HL-60 (cell line): ENCODE measurements around the gene SLC7A10.

ENCODE experiments used
- DNase-seq, 2 experiments: peaks; one replicate each; pipeline ENCODE4 v3.0.0-alpha.2; 2010 to 2020; ENCODE audit warnings: low read depth in 1 of 2, low spot score in 1 of 2
- H3K27ac ChIP-seq: fragments of 250-450 bp; sonication (Bioruptor Pico); replicated peaks from 2 replicates; pipeline ENCODE4 v1.5.1; 2020; ENCODE audit warnings: mild to moderate bottlenecking, moderate library complexity
- H3K27me3 ChIP-seq: fragments of 250-450 bp; sonication (Bioruptor Pico); 2 replicates; pipeline ENCODE4 v1.5.1; 2021; ENCODE audit warnings: mild to moderate bottlenecking, moderate library complexity; ENCODE audit not compliant: insufficient read depth, poor library complexity, severe bottlenecking
- H3K4me3 ChIP-seq: replicated peaks from 2 replicates; pipeline ENCODE4 v1.5.1; 2011; ENCODE audit warnings: mild to moderate bottlenecking, control low read depth, low read length; ENCODE audit not compliant: insufficient read depth
- GABPA ChIP-seq: IDR thresholded peaks from 2 replicates; pipeline ENCODE4 v1.6.1; 2012; ENCODE audit warnings: low read depth
- POLR2AphosphoS5 ChIP-seq: IDR thresholded peaks from 2 replicates; pipeline ENCODE4 v1.6.1; 2012; ENCODE audit warnings: low read depth
- SPI1 ChIP-seq: IDR thresholded peaks from 2 replicates; pipeline ENCODE4 v1.6.1; 2012; ENCODE audit warnings: low read depth, mild to moderate bottlenecking, borderline replicate concordance
- TF ChIP-seq, protein P1 (sequence below): IDR thresholded peaks from 2 replicates; pipeline ENCODE4 v1.6.1; 2012; ENCODE audit warnings: low read depth; ENCODE audit not compliant: insufficient replicate concordance
- TF ChIP-seq, protein P2 (sequence below): IDR thresholded peaks from one replicate; pipeline ENCODE4 v1.5.1; 2011; ENCODE audit warnings: low read length, control low read depth, inconsistent platforms; ENCODE audit not compliant: insufficient read depth

Gene SLC7A10

DNA sequence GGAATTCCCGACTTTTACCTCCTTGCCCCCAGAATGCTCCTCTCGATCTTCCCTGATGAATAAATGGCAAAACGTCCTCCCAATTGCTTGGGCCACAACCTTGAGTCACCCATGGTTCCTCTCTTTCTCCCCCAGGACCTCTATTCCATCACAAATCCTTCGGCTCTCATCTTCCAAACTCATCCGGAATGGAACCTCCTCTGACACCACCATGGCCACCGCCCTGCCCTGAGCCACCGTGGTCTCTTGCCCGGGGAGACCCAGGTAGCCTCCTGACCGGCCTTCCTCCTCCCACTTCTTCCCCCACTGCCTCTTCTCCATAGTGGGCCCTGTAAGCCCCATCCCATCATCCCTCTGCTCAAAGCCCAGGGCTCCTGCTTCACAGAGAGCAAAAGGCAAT lies 4.9 kb downstream of the SLC7A10 start:
- TF ChIP-seq SPI1: no peak
- TF ChIP-seq, protein P1, sequence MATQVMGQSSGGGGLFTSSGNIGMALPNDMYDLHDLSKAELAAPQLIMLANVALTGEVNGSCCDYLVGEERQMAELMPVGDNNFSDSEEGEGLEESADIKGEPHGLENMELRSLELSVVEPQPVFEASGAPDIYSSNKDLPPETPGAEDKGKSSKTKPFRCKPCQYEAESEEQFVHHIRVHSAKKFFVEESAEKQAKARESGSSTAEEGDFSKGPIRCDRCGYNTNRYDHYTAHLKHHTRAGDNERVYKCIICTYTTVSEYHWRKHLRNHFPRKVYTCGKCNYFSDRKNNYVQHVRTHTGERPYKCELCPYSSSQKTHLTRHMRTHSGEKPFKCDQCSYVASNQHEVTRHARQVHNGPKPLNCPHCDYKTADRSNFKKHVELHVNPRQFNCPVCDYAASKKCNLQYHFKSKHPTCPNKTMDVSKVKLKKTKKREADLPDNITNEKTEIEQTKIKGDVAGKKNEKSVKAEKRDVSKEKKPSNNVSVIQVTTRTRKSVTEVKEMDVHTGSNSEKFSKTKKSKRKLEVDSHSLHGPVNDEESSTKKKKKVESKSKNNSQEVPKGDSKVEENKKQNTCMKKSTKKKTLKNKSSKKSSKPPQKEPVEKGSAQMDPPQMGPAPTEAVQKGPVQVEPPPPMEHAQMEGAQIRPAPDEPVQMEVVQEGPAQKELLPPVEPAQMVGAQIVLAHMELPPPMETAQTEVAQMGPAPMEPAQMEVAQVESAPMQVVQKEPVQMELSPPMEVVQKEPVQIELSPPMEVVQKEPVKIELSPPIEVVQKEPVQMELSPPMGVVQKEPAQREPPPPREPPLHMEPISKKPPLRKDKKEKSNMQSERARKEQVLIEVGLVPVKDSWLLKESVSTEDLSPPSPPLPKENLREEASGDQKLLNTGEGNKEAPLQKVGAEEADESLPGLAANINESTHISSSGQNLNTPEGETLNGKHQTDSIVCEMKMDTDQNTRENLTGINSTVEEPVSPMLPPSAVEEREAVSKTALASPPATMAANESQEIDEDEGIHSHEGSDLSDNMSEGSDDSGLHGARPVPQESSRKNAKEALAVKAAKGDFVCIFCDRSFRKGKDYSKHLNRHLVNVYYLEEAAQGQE: no peak
- TF ChIP-seq GABPA: no peak
- TF ChIP-seq, protein P2, sequence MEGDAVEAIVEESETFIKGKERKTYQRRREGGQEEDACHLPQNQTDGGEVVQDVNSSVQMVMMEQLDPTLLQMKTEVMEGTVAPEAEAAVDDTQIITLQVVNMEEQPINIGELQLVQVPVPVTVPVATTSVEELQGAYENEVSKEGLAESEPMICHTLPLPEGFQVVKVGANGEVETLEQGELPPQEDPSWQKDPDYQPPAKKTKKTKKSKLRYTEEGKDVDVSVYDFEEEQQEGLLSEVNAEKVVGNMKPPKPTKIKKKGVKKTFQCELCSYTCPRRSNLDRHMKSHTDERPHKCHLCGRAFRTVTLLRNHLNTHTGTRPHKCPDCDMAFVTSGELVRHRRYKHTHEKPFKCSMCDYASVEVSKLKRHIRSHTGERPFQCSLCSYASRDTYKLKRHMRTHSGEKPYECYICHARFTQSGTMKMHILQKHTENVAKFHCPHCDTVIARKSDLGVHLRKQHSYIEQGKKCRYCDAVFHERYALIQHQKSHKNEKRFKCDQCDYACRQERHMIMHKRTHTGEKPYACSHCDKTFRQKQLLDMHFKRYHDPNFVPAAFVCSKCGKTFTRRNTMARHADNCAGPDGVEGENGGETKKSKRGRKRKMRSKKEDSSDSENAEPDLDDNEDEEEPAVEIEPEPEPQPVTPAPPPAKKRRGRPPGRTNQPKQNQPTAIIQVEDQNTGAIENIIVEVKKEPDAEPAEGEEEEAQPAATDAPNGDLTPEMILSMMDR: no peak
- TF ChIP-seq POLR2AphosphoS5: no peak
- Histone ChIP-seq H3K27ac (no peak overlapping the region), H3K4me3 (no peak overlapping the region), H3K27me3 (peaks cover 9% of the 10 kb centered on the region)
- no peak for DNase-seq

DNA sequence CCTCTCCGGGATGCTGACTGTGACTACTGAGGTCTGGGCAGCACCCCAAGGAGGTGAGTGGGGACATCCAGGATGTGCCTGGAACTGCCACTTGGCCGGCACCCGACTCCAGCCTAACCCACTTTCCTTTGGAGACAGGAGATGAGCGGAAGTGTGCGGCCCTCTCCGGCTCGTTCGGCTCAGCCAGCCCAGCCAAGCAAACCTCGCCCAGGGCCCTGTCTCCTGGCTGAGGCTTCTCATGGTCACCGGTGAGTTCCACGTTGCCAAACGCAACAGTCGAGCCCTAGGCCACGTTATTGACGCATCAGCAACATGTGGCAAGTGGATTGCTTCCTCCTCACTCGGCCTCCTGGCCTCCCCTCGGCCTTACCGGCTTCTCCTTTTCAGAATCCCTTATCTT lies 5.5 kb downstream of the SLC7A10 start:
- peaks cover 6% of the 10 kb centered on the region for H3K27me3 ChIP-seq
- no peak for DNase-seq
- no peak overlapping the region for H3K27ac ChIP-seq
- TF ChIP-seq, protein P2: no peak
- TF ChIP-seq GABPA: no peak
- TF ChIP-seq SPI1: no peak
- TF ChIP-seq, protein P1: no peak
- no peak for TF ChIP-seq POLR2AphosphoS5
- H3K4me3 ChIP-seq: no peak overlapping the region

DNA sequence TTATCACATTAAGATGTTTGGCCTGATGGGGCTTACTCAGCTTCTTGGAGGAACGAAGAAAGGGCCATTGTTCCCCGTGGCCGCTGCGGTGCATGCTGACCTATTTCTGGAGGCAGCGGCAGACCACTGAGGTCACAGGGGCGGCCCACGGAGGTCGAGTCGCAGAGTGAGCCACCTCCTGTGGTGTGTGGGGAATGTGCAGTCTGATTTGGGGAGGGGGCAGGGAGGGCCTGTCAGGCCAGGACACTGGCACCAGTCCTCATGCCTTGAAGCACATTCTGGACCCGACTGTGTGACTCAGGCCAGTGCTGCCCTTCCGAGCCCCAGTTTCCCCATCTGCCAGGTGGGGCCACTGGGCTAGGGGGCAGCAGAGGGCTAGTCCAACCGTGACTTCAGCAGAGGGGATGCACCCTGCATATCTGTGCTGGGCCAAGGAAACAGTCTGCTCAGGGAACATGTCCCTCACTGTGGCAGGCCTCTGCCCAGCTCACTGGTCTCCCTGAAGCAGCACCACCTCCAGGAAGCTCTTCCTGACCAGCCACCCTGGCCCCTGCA lies 6.3 kb downstream of the SLC7A10 start:
- no peak overlapping the region for H3K4me3 ChIP-seq
- DNase-seq: no peak
- TF ChIP-seq, protein P1: no peak
- TF ChIP-seq GABPA: no peak
- TF ChIP-seq, protein P2: no peak
- no peak for TF ChIP-seq SPI1
- TF ChIP-seq POLR2AphosphoS5: no peak
- no peaks in the 10 kb centered on the region for H3K27me3 ChIP-seq
- no peak overlapping the region for H3K27ac ChIP-seq
